MCF 10A (cell line): ENCODE data around the gene WNT7B. TPM values are rescaled to one million over a fixed set of nuclear protein-coding genes. Genes with fewer than 3 reads are reported as not detected.

Source experiments
- BruUV-seq: library from RNA; stranded (reverse); fragments of 400-500 nt; replicated peaks from 2 replicates; lab custom pipeline; 2021; lab: Mats Ljungman, UMichigan
- CTCF ChIA-PET: fragments of 300-600 bp; sonication (Branson Sonifier 250); formaldehyde crosslinking; extraction: SDS; loops from one replicate; lab custom pipeline; 2021; ENCODE audit warnings: antibody characterized with exemption, inconsistent platforms; lab: Yijun Ruan, JAX
- POLR2A ChIA-PET: fragments of 300-600, 350-650 bp; sonication (Branson Sonifier 250); formaldehyde crosslinking; extraction: SDS; loops from one replicate; lab custom pipeline; 2020; ENCODE audit warnings: antibody characterized with exemption, inconsistent platforms; lab: Yijun Ruan, JAX
- DNase-seq: peaks from one replicate; pipeline ENCODE4 v3.0.0-alpha.2; 2018; ENCODE audit not compliant: unreplicated experiment
- H3K27ac Mint-ChIP-seq: one replicate; pipeline ENCODE4 v1.8.0; 2022; ENCODE audit warnings: mild to moderate bottlenecking, low read depth, mixed read lengths; ENCODE audit not compliant: unreplicated experiment
- H3K27me3 Mint-ChIP-seq: one replicate; pipeline ENCODE4 v1.8.0; 2022; ENCODE audit warnings: mixed read lengths; ENCODE audit not compliant: insufficient read depth, unreplicated experiment
- H3K36me3 Mint-ChIP-seq: one replicate; pipeline ENCODE4 v1.8.0; 2022; ENCODE audit warnings: mild to moderate bottlenecking, moderate library complexity, mixed read lengths; ENCODE audit not compliant: insufficient read depth, unreplicated experiment
- H3K4me1 Mint-ChIP-seq: one replicate; pipeline ENCODE4 v1.8.0; 2022; ENCODE audit warnings: mixed read lengths; ENCODE audit not compliant: insufficient read depth, unreplicated experiment
- H3K4me3 Mint-ChIP-seq: one replicate; pipeline ENCODE4 v1.8.0; 2022; ENCODE audit warnings: mild to moderate bottlenecking, moderate library complexity, mixed read lengths; ENCODE audit not compliant: unreplicated experiment
- H3K9me3 Mint-ChIP-seq: one replicate; pipeline ENCODE4 v1.8.0; 2022; ENCODE audit warnings: mixed read lengths; ENCODE audit not compliant: unreplicated experiment
- intact Hi-C: fragments of 100-400 bp; cut with micrococcal nuclease; formaldehyde crosslinking; loops from 2 replicates; pipeline ENCODE4 v1.14.1; 2022
- total RNA-seq: library from RNA; stranded (reverse); gene quantifications from 2 replicates; pipeline ENCODE4 v1.2.3, GENCODE V29; 2022
- TF ChIP-seq, protein P1 (sequence below): fragments of 200-600 bp; IDR thresholded peaks from one replicate; pipeline ENCODE4 v1.8.0; 2022; ENCODE audit warnings: antibody characterized with exemption, mild to moderate bottlenecking; ENCODE audit not compliant: unreplicated experiment

WNT7B gene
- total RNA-seq, 1 experiment from 2014 or later = 0.28 TPM

DNA sequence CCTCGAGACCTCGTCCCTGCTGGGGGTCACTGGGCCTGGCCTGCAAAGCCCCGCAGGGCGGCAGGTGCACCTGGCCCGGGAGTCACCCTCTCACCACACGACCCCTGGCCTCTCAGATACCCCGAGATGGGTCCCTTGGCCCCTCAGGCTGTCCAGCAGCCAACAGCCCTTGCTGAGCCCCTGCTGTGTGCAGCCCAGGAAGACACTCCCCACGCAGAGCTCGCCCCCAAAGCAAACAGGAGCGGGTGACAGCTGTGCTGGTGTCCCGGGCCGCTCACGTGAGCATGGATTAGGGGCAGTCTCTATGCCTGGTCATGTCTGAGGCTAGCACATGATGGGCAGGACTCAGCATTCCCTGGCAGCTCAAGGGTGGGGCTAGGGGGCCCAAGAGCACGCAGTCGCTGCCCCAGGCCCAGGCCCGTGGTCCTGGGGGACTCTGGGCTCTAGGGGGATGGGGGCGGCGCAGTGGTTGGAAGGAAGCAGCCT, 31.3 kb downstream of the WNT7B start:
- ChIA-PET CTCF (no interaction called here), POLR2A (no interaction called here)
- H3K27me3 Mint-ChIP-seq = no peaks in the 10 kb centered on the region
- no TSS peak for BruUV-seq
- no peak overlapping the region for H3K27ac Mint-ChIP-seq
- DNase-seq = no peak
- intact Hi-C loops = no loop called here
- no peak overlapping the region for H3K4me3 Mint-ChIP-seq
- no peaks in the 10 kb centered on the region for H3K36me3 Mint-ChIP-seq
- peaks cover 5% of the 10 kb centered on the region for H3K4me1 Mint-ChIP-seq
- TF ChIP-seq, protein P1, sequence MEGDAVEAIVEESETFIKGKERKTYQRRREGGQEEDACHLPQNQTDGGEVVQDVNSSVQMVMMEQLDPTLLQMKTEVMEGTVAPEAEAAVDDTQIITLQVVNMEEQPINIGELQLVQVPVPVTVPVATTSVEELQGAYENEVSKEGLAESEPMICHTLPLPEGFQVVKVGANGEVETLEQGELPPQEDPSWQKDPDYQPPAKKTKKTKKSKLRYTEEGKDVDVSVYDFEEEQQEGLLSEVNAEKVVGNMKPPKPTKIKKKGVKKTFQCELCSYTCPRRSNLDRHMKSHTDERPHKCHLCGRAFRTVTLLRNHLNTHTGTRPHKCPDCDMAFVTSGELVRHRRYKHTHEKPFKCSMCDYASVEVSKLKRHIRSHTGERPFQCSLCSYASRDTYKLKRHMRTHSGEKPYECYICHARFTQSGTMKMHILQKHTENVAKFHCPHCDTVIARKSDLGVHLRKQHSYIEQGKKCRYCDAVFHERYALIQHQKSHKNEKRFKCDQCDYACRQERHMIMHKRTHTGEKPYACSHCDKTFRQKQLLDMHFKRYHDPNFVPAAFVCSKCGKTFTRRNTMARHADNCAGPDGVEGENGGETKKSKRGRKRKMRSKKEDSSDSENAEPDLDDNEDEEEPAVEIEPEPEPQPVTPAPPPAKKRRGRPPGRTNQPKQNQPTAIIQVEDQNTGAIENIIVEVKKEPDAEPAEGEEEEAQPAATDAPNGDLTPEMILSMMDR = no peak
- H3K9me3 Mint-ChIP-seq = no peaks in the 10 kb centered on the region

DNA sequence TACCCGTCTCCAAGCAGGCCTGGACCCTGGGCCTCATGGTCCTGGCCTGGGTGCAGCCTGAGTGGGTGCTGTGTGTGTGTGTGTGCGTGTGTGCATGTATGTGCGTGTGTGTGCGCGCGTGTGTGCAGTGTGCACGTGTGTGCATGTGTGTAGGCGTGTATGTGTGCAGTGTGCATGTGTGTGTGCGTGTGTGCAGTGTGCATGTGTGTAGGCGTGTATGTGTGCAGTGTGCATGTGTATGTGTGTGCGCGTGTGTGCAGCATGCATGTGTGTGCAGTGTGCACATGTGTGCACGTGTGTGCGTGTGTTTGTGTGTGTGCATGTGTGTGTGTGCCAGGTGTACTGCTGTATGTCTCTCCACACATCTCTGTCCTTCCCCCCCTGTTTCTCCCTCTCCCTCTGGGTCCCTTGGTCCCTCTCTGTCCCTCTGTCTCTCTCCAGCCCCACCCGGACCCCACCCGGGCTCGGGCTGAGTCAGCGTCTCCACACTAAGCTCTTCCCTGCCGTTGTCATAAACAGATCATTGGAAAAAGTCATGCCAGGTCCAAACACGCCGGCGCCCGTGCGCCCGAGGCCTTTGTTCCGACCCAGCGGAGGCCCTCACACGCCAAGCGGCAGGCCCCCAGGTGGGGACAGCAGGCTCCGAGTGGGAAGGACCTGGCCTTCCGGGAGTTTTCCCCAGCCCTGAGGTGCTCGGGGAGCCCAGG, 34.0 kb downstream of the WNT7B start:
- Mint-ChIP-seq H3K27ac (no peak overlapping the region), H3K4me1 (peaks cover 5% of the 10 kb centered on the region), H3K4me3 (no peak overlapping the region), H3K36me3 (no peaks in the 10 kb centered on the region), H3K9me3 (peaks cover 4% of the 10 kb centered on the region), H3K27me3 (no peaks in the 10 kb centered on the region)
- TF ChIP-seq, protein P1 = no peak
- no TSS peak for BruUV-seq
- ChIA-PET CTCF (interaction anchor here (0.7 to 1.9 kb wide), 2 partner anchors 79 to 331 kb away, joined by 3 to 10 read pairs; no protein-coding TSS in a partner anchor), POLR2A (no interaction called here)
- no peak for DNase-seq
- intact Hi-C loops = no loop called here

DNA sequence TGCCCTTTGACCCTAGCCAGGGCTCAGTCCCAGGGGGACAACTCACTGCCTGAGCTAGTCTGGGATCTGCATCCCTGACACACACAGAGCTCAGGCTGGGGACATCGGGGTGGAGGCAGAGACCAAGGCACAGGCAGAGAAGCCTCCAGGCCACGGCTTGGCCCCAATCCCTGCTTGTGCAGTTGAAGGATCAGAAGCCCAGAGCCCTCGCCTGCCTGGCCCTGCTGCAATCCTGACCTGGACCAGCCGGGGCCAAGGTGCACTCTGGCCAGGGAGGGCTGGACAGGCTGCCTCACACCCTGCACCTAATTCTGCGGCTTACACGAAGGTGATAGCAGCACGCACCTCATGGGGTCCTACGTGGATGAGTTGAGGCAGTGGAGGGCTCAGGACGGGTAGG, 34.6 kb downstream of the WNT7B start:
- Mint-ChIP-seq H3K4me1 (peaks cover 5% of the 10 kb centered on the region), H3K36me3 (no peaks in the 10 kb centered on the region), H3K4me3 (no peak overlapping the region), H3K9me3 (peaks cover 7% of the 10 kb centered on the region), H3K27ac (no peak overlapping the region), H3K27me3 (no peaks in the 10 kb centered on the region)
- ChIA-PET POLR2A (no interaction called here), CTCF (interaction anchor here (1.0 to 1.9 kb wide), 2 partner anchors 78 to 204 kb away, joined by 3 to 10 read pairs; no protein-coding TSS in a partner anchor)
- TF ChIP-seq, protein P1 = no peak
- intact Hi-C loops = no loop called here
- DNase-seq = no peak
- no TSS peak for BruUV-seq

DNA sequence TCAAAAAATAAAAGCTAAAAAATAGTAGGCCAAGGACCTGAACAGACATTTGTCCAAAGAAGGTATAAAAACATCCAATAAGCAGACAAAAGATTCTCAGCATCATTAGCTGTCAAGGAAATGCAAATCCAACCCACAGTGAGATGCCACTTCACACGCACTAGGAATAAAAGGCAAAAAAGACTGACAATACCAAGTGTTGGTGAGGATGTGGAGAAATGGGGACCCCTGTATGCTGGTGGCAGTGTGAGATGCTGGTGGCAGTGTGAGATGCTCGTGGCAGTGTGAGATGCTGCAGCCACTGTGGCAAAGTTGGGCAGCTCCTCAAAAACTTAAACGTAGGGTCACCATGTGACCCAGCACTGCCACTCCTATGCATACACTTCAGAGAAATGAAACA, 38.0 kb downstream of the WNT7B start:
- no peaks in the 10 kb centered on the region for H3K36me3 Mint-ChIP-seq
- POLR2A ChIA-PET = interaction anchor here (0.5 kb wide), 1 partner anchor 103 kb away, joined by 3 read pairs; no protein-coding TSS in a partner anchor
- TF ChIP-seq, protein P1 = no peak
- H3K4me1 Mint-ChIP-seq = peaks cover 22% of the 10 kb centered on the region
- intact Hi-C loops = no loop called here
- H3K27me3 Mint-ChIP-seq = no peaks in the 10 kb centered on the region
- no peak overlapping the region for H3K27ac Mint-ChIP-seq
- no TSS peak for BruUV-seq
- H3K9me3 Mint-ChIP-seq = peaks cover 7% of the 10 kb centered on the region
- DNase-seq = no peak
- CTCF ChIA-PET = no interaction called here
- H3K4me3 Mint-ChIP-seq = no peak overlapping the region
